ENCODE measurements around the gene VTN.

- TF ChIP-seq CTCF (IDR thresholded peaks at IDR 0.05) (no peak), POLR2A (IDR thresholded peaks at IDR 0.05) (no peak)
Observed at GRCh38 chr17:28395968-28396367, 25.9 kb upstream of the VTN start.
